ENCODE results near the gene ZDHHC18.
"Not testable (repeated sequence)": the region's sequence is repeated elsewhere in the genome, so short reads cannot be mapped to it uniquely, and the experiment has no call there.

- not testable (repeated sequence) for TF ChIP-seq CTCF, POLR2AphosphoS5 (IDR thresholded peaks at IDR 0.05)
Observed at GRCh38 chr1:26837665-26838064, 11.2 kb downstream of the ZDHHC18 start.
